K562 (cell line): ENCODE measurements around the gene SLAMF8. TPM values are rescaled to one million over a fixed set of nuclear protein-coding genes. Genes with fewer than 3 reads are reported as not detected.

Experiments used
- ATAC-seq: fragments of 200-7000 bp; cut with Tn5 transposase; 3 replicates; pipeline ENCODE4 v1.9.1; 2020; ENCODE audit warnings: moderate library complexity
- BruUV-seq: library from RNA; stranded (reverse); fragments of 400-500 nt; replicated peaks from 2 replicates; lab custom pipeline; 2021; lab: Mats Ljungman, UMichigan
- CTCF ChIA-PET: fragments of 300-600 bp; formaldehyde crosslinking; extraction: SDS; loops from one replicate; lab custom pipeline; 2021; ENCODE audit warnings: low intra/inter-chr PET ratio; lab: Yijun Ruan, JAX
- POLR2A ChIA-PET: fragments of 300-600, 350-650 bp; sonication (Branson Sonifier 250); formaldehyde crosslinking; extraction: SDS; loops from one replicate; lab custom pipeline; 2021; ENCODE audit warnings: antibody characterized with exemption, inconsistent platforms; lab: Yijun Ruan, JAX
- DNase-seq, 4 experiments: peaks; one replicate each; pipeline versions ENCODE4 v3.0.0 to v3.0.0-alpha.2; 2011 to 2018; ENCODE audit warnings: low spot score in 3 of 4, mixed read lengths in 3 of 4; ENCODE audit errors: extremely low read depth in 1 of 4
- FAIRE-seq: peaks from 2 replicates; lab custom pipeline; 2011; peaks lifted over from hg19 to GRCh38; lab: Jason Lieb, UNC
- H2AFZ ChIP-seq: 2 replicates; pipeline ENCODE4 v1.6.0; 2011; ENCODE audit warnings: low read depth, low read length, control low read depth, inconsistent platforms
- H3K27ac ChIP-seq: fragments of 200-600 bp; 3 replicates; pipeline ENCODE4 v1.8.0; 2011; ENCODE audit warnings: low read depth, mild to moderate bottlenecking, control low read depth, inconsistent platforms, low read length, moderate library complexity, mixed read lengths; ENCODE audit errors: extremely low read depth
- H3K27me3 ChIP-seq, 2 experiments: fragments of 300-600 bp in 1 of 2; 2 replicates in 1 of 2; 3 replicates in 1 of 2; pipeline versions ENCODE4 v1.6.0 to v1.8.0; 2011; ENCODE audit warnings: inconsistent platforms in 2 of 2, low read length in 2 of 2, mild to moderate bottlenecking in 1 of 2, mixed read lengths in 1 of 2, moderate library complexity in 1 of 2; ENCODE audit not compliant: control insufficient read depth in 2 of 2, insufficient read depth in 2 of 2
- H3K36me3 ChIP-seq: fragments of 300-600 bp; 3 replicates; pipeline ENCODE4 v1.8.0; 2011; ENCODE audit warnings: mild to moderate bottlenecking, low read length, inconsistent platforms; ENCODE audit not compliant: control insufficient read depth, insufficient read depth
- H3K4me1 ChIP-seq, 2 experiments: fragments of 200-600 bp in 1 of 2; replicated peaks in 1 of 2; 2 replicates in 1 of 2; 3 replicates in 1 of 2; pipeline versions ENCODE4 v1.5.1 to v1.8.0; 2011; ENCODE audit warnings: inconsistent platforms in 2 of 2, low read length in 2 of 2, mild to moderate bottlenecking in 1 of 2, mixed read lengths in 1 of 2, moderate library complexity in 1 of 2; ENCODE audit not compliant: control insufficient read depth in 2 of 2, insufficient read depth in 2 of 2
- H3K4me2 ChIP-seq: 2 replicates; pipeline ENCODE4 v1.6.1; 2011; ENCODE audit warnings: low read length, control low read depth, inconsistent platforms, mixed read lengths; ENCODE audit not compliant: insufficient read depth
- H3K4me3 ChIP-seq: fragments of 200-600 bp; sonication (generic), shearing (Covaris generic); 2 replicates; pipeline ENCODE4 v1.5.1; 2016; ENCODE audit warnings: control low read depth, inconsistent platforms
- H3K79me2 ChIP-seq: fragments of 200-600 bp; 3 replicates; pipeline ENCODE4 v1.8.0; 2011; ENCODE audit warnings: low read length, inconsistent platforms; ENCODE audit not compliant: control insufficient read depth, insufficient read depth
- H3K9ac ChIP-seq, 2 experiments: 2 replicates each; pipeline versions ENCODE4 v1.6.0 to v1.6.1; 2011; ENCODE audit warnings: low read depth in 2 of 2, low read length in 2 of 2, control low read depth in 1 of 2, inconsistent platforms in 1 of 2, mild to moderate bottlenecking in 1 of 2, mixed read lengths in 1 of 2; ENCODE audit not compliant: insufficient read depth in 1 of 2
- H3K9me1 ChIP-seq: one replicate; pipeline ENCODE4 v1.6.0; 2011; ENCODE audit warnings: inconsistent platforms, mild to moderate bottlenecking, low read length, moderate library complexity; ENCODE audit not compliant: control insufficient read depth, insufficient read depth
- H3K9me3 ChIP-seq: replicated peaks from 2 replicates; pipeline ENCODE4 v1.5.1; 2011; ENCODE audit warnings: low read depth, low read length, inconsistent platforms; ENCODE audit not compliant: control insufficient read depth, insufficient read depth
- H4K20me1 ChIP-seq: replicated peaks from 2 replicates; pipeline ENCODE4 v1.6.1; 2011; ENCODE audit warnings: low read length, inconsistent platforms, mixed read lengths; ENCODE audit not compliant: control insufficient read depth, insufficient read depth
- ARNT ChIP-seq, 2 experiments: fragments of 450-650 bp; IDR thresholded peaks; 2 replicates each; pipeline ENCODE4 v1.6.1; 2016; ENCODE audit warnings: mild to moderate bottlenecking in 1 of 2
- E2F1 ChIP-seq: sonication (generic); formaldehyde crosslinking; IDR thresholded peaks from 2 replicates; pipeline ENCODE4 v1.8.1; 2023; ENCODE audit warnings: mild to moderate bottlenecking, missing genetic modification reagents, moderate library complexity
- ESRRB ChIP-seq: fragments of 250-450 bp; sonication (Bioruptor Pico); IDR thresholded peaks from 2 replicates; pipeline ENCODE4 v1.5.0; 2020; ENCODE audit warnings: mild to moderate bottlenecking, moderate library complexity, borderline replicate concordance
- HMGN3 ChIP-seq: IDR thresholded peaks from 2 replicates; pipeline ENCODE4 v1.6.1; 2011; ENCODE audit warnings: borderline replicate concordance, low read depth, mild to moderate bottlenecking, mixed read lengths, low read length; ENCODE audit not compliant: insufficient read length; ENCODE audit errors: extremely low read depth
- MTF1 ChIP-seq: fragments of 250-450 bp; sonication (Bioruptor Pico); IDR thresholded peaks from 2 replicates; pipeline ENCODE4 v1.9.0; 2021; ENCODE audit warnings: moderate library complexity, mild to moderate bottlenecking, inconsistent platforms, borderline replicate concordance
- NFE2 ChIP-seq: IDR thresholded peaks from 2 replicates; pipeline ENCODE4 v1.6.1; 2014; ENCODE audit warnings: antibody characterized with exemption, low read depth
- NRF1 ChIP-seq, 2 experiments: fragments of 450-650 bp; IDR thresholded peaks in 1 of 2; conservative IDR thresholded peaks in 1 of 2; 2 replicates each; pipeline ENCODE4 v1.6.1; 2014; ENCODE audit warnings: mild to moderate bottlenecking in 2 of 2
- PCBP1 ChIP-seq: fragments of 200-400 bp; formaldehyde crosslinking; IDR thresholded peaks from 2 replicates; pipeline ENCODE4 v1.6.1; 2018; ENCODE audit warnings: mild to moderate bottlenecking, low read depth, low read length; ENCODE audit not compliant: poor library complexity, severe bottlenecking
- SAP30 ChIP-seq: fragments of 200-600 bp; sonication (generic); IDR thresholded peaks from 2 replicates; pipeline ENCODE4 v1.6.1; 2012; ENCODE audit warnings: borderline replicate concordance, low read depth, mild to moderate bottlenecking, moderate library complexity, low read length, control low read depth, inconsistent platforms; ENCODE audit not compliant: insufficient read depth, poor library complexity, severe bottlenecking
- SLC30A9 ChIP-seq: fragments of 250-450 bp; sonication (Bioruptor Pico); IDR thresholded peaks from 2 replicates; pipeline ENCODE4 v1.8.0; 2022; ENCODE audit warnings: mild to moderate bottlenecking, moderate library complexity
- SMARCA5 ChIP-seq: fragments of 450-650 bp; IDR thresholded peaks from 2 replicates; pipeline ENCODE4 v1.6.1; 2016
- TCF7L2 ChIP-seq: fragments of 150-350 bp; IDR thresholded peaks from 2 replicates; pipeline ENCODE4 v1.6.1; 2016; ENCODE audit warnings: low read depth, mild to moderate bottlenecking, low read length, moderate library complexity
- ZNF165 ChIP-seq: fragments of 250-450 bp; sonication (Bioruptor Pico); IDR thresholded peaks from 2 replicates; pipeline ENCODE4 v1.4.0; 2020; ENCODE audit warnings: borderline replicate concordance
- ZNF695 ChIP-seq: fragments of 450-650 bp; formaldehyde crosslinking; IDR thresholded peaks from 2 replicates; pipeline ENCODE4 v1.4.0; 2020; ENCODE audit warnings: mild to moderate bottlenecking, moderate library complexity
- WGBS: fragments of 100-300 bp; shearing (Covaris generic); methylation state at CpG from one replicate; pipeline ENCODE4 v1.1.6; 2016; ENCODE audit warnings: low coverage, mixed read lengths; ENCODE audit not compliant: insufficient coverage; ENCODE audit errors: missing lambda C conversion rate; 5-methylcytosine and 5-hydroxymethylcytosine counted together
- in situ Hi-C: fragments of 300-500 bp; cut with MboI; formaldehyde crosslinking; loops from 4 replicates; pipeline ENCODE4 v1.15.0; 2018; ENCODE audit warnings: inconsistent platforms, mixed read lengths
- intact Hi-C: fragments of 100-400 bp; cut with micrococcal nuclease; formaldehyde crosslinking; loops from 2 replicates; pipeline ENCODE4 v1.14.2; 2022
- polyA plus RNA-seq, 8 experiments: library from polyadenylated mRNA; depleted of rRNA in 4 of 8; stranded (reverse) in 5 of 8; unstranded in 3 of 8; fragments of >200 nt; fragmentation: Nextera tagmentation in 2 of 8; fragmentation: Illumina TruSeq in 1 of 8; extraction: Ambion mirVana in 2 of 8; extraction: Trizol in 1 of 8; gene quantifications; 2 replicates each; pipeline versions ENCODE4 v1.2.1 to v1.2.3, GENCODE V29; 2011 to 2014; ENCODE audit warnings: inconsistent platforms in 1 of 8, missing spikeins in 1 of 8
- total RNA-seq, 7 experiments: library from RNA; depleted of rRNA in 6 of 7; stranded (reverse); fragments of >200 nt in 6 of 7; fragmentation: Illumina TruSeq in 2 of 7; extraction: Trizol in 2 of 7; gene quantifications; 2 replicates each; pipeline versions ENCODE4 v1.2.1 to v1.2.3, GENCODE V29; 2011 to 2021; ENCODE audit warnings: low replicate concordance in 1 of 7
- TF ChIP-seq, protein P1 (sequence below): fragments of 450-650 bp; conservative IDR thresholded peaks from 2 replicates; pipeline ENCODE4 v1.6.1; 2016; ENCODE audit warnings: missing genetic modification characterization, low read depth, mild to moderate bottlenecking, missing compliant biosample characterization, moderate library complexity
- TF ChIP-seq, protein P2 (sequence below): fragments of 250-450 bp; sonication (Bioruptor Pico); IDR thresholded peaks from 2 replicates; pipeline ENCODE4 v1.4.0; 2020

The SLAMF8 gene
- total and polyA plus RNA-seq, 9 of the 15 experiments (the other 6 are each of a cell fraction or from before 2014, with no cell fraction given) = not detected

- no peaks in the 10 kb centered on the region for H3K79me2 ChIP-seq
- CTCF ChIA-PET = no interaction called here
- H3K36me3 ChIP-seq = no peaks in the 10 kb centered on the region
- no peak overlapping the region for H3K4me3 ChIP-seq
- DNase-seq = no peak
- no peak overlapping the region for H3K27ac ChIP-seq
- no TSS peak for BruUV-seq
- WGBS = 0% methylated on average over 7 of the region's 7 CpGs
- intact Hi-C loops (loop anchor here (10.0 kb wide), 1 partner anchor 93 kb away; the partner anchor contains the start of gene TAGLN2), in situ Hi-C loops (no loop called here)
- H3K9ac ChIP-seq = no peak overlapping the region
- H2AFZ ChIP-seq = no peak overlapping the region
- no peaks in the 10 kb centered on the region for H3K9me1 ChIP-seq
- POLR2A ChIA-PET = interaction anchor here (1.2 to 1.4 kb wide), 2 partner anchors 10 to 91 kb away, joined by 3 to 4 read pairs; no protein-coding TSS in a partner anchor
- peaks cover 0 to 5% of the 10 kb centered on the region in 2 experiments; a peak in 2 of 5 replicates for H3K4me1 ChIP-seq
- no peak for FAIRE-seq
- H4K20me1 ChIP-seq = no peaks in the 10 kb centered on the region
- no peak for ATAC-seq
- no peaks in the 10 kb centered on the region for H3K9me3 ChIP-seq
- H3K27me3 ChIP-seq = peaks cover 23 to 59% of the 10 kb centered on the region in 2 experiments; a peak in 4 of 5 replicates
- H3K4me2 ChIP-seq = no peak overlapping the region
- TF ChIP-seq HMGN3 (no peak), NRF1 (conservative IDR thresholded peaks at IDR 0.05 in 1 of 2, IDR thresholded peaks at IDR 0.05 in 1 of 2) (no peak), NFE2 (no peak), ESRRB (CRISPR knock-in tag) (no peak), SMARCA5 (no peak), E2F1 (CRISPR knock-in tag) (no peak), MTF1 (CRISPR knock-in tag) (no peak), ARNT (IDR thresholded peaks at IDR 0.05) (no peak), ZNF695 (CRISPR knock-in tag) (no peak), SAP30 (no peak), SLC30A9 (CRISPR knock-in tag) (no peak), ZNF165 (no peak), PCBP1 (no peak), TCF7L2 (no peak)
- TF ChIP-seq, protein P1, sequence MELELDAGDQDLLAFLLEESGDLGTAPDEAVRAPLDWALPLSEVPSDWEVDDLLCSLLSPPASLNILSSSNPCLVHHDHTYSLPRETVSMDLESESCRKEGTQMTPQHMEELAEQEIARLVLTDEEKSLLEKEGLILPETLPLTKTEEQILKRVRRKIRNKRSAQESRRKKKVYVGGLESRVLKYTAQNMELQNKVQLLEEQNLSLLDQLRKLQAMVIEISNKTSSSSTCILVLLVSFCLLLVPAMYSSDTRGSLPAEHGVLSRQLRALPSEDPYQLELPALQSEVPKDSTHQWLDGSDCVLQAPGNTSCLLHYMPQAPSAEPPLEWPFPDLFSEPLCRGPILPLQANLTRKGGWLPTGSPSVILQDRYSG (tag) = no peak
- TF ChIP-seq, protein P2, sequence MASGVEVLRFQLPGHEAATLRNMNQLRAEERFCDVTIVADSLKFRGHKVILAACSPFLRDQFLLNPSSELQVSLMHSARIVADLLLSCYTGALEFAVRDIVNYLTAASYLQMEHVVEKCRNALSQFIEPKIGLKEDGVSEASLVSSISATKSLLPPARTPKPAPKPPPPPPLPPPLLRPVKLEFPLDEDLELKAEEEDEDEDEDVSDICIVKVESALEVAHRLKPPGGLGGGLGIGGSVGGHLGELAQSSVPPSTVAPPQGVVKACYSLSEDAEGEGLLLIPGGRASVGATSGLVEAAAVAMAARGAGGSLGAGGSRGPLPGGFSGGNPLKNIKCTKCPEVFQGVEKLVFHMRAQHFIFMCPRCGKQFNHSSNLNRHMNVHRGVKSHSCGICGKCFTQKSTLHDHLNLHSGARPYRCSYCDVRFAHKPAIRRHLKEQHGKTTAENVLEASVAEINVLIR (CRISPR knock-in tag) = no peak
Measured at GRCh38 chr1:159831412-159832141, 4.9 kb downstream of the SLAMF8 start.
